Glomerular endothelial cell (primary cell): ENCODE data around the gene UFD1. TPM values are rescaled to one million over a fixed set of nuclear protein-coding genes. Genes with fewer than 3 reads are reported as not detected.

Experiments
- DNase-seq: peaks from one replicate; pipeline ENCODE4 v3.0.0-alpha.2; 2011; ENCODE audit warnings: low read depth, low spot score; ENCODE audit errors: extremely low read depth
- total RNA-seq: library from RNA; depleted of rRNA; stranded (reverse); fragments of >200 nt; gene quantifications from 2 replicates; pipeline ENCODE4 v1.2.3, GENCODE V29; 2015

The UFD1 gene
- total RNA-seq, 1 donor from 2014 or later: 81.9 TPM

DNA sequence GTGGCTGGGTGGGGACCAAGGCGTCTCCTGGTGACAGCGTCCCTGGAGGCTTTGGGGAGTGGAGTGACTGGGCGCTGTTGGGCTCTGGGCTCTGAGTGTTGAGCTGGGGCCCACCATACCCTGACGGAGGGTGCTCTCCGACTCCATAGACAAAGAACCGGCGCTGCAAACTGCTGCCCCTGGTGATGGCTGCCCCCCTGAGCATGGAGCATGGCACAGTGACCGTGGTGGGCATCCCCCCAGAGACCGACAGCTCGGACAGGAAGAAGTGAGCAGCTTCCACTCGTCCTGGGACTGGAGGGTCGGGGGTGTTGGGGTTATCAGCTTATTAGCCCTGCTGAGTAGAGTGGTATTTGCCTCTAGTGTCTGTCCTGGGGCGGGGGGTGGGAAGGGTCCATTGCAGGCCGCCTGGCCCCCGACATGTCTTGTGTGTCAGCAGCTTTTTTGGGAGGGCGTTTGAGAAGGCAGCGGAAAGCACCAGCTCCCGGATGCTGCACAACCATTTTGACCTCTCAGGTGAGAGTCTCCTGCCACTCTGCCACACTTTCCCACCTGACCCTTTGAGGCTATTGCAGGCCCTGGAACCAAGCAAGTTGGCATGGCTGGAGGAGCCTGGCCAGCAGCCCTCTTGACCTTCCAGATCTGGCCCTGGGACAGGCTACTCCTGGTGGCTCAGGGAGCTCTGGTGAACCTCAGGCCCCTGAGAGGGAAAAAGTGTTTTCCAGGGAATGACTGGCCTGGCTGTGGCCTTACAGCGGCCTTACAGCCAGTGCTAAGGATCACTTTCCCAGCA lies 37.6 kb upstream of the UFD1 start:
- no peak for DNase-seq

DNA sequence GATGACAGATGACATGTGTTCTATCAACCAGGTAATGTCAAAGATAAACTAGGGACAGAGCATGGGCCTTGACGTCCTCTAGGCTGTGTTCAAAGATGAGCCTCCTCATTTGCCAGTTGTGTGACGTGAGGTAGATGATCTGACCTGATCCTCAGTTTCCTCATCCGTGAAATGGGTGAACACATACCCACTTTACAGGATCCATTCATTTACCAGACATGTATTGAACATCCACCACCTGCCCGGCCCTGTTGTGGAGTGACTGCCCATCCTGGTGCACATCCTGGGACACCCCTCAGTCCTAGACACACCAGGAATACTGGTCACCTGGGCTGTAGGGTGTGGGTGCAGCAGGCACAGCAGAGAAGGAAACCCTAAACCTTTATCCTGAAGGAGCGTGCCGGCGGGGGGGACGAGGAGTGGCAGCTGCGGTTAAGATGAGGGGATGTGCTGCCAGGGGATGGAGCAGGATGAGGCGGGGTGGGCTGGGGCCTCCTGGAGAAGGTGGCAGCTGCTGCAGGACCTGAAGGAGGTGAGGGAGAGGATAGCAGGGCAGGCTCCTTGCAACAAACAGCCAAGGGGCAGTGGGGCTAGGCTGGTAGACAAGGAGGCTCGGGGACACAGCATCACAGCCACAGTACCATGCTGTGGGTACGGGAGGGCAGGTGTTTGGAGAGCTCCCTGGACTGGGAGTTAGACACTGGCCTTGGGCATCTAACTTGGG lies 36.8 kb upstream of the UFD1 start:
- no peak for DNase-seq

DNA sequence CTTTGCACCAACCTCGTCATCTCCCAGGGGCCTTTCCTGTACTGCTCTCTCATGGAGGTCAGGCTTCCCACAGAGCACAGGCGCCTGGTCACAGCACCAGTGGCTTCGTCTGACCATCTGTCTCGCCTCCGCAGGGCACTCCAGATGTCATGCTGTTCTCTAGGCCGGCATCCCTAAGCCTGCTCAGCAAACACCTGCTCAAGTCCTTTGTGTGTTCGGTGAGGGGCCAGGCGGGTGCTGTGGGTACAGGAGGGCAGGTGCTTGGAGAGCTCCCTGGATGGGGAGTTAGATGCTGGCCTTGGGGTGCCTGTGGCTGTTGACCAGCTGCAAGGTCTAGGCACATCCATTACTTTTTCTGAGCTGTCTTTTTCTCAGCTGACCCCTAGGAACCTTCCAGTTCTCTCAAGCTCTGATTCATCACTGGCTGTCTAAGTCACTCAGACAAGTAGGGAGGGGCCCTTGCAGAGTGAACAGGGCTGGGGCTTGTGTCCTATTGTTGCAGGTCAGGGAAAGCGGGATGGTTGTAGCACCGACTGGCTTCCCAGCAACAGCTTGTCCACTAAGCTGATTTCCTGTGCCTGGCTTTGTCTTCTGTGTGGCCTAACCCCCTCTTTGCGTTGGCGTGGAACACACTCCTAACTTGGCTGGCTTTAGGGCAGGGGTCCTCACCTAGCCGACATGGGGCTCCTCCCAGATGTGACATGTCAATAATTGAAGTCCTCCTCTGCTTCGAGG lies 36.0 kb upstream of the UFD1 start:
- no peak for DNase-seq

DNA sequence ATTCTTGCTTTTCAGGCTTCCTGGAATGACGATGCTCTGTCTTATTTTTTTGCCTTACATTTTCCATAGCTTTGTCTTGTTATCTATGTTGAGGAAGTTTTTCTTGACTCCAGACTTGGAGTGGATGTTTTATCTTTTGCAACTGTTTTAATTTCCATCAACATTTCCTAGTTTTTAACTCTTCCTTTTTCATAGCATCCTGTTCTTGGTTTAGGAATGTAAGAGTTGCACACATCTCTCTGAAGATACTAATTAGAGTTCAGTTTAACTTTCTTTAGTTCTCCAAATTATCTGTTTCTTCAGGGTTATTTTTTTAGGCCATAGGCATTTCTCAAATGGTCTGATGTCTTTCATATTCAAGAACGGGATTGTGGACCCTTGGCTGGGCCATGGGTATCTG lies 34.8 kb upstream of the UFD1 start:
- DNase-seq: no peak

DNA sequence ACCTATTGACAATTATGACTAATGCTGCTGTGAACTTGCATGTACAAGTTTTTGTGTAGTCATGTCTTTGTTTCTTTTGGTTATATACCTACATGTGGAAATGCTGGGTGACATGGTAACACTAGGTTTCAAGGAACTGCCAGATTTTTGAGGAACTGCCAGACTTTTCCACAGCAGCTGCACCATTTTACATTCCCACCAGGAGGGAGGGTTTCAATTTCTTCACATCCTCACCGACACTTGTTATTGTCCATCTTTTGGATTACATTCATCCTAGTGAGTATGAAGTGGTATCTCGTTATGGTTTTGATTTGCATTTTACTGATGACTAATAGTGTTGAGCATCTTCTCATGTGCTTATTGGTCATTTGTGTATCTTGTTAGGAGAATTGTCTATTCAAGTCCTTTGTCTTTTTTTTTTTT lies 31.9 kb upstream of the UFD1 start:
- DNase-seq: no peak

DNA sequence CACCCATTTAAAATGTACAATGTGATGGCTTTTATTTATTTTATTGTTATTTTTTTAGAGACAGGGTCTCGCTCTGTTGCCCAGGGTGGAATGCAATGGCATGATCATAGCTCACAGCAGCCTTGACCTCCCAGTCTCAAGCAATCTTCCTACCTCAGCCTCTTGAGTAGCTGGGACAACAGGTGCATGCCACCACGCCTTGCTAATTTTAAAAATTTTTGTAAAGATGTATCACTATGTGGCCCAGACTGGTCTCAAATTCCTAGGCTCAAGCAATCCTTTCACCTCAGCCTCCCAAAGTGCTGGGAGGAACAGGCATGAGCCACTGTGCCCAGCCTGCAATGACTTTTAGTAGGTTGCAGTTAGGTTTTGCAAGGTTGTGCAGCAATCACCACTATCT lies 30.9 kb upstream of the UFD1 start:
- DNase-seq: no peak

DNA sequence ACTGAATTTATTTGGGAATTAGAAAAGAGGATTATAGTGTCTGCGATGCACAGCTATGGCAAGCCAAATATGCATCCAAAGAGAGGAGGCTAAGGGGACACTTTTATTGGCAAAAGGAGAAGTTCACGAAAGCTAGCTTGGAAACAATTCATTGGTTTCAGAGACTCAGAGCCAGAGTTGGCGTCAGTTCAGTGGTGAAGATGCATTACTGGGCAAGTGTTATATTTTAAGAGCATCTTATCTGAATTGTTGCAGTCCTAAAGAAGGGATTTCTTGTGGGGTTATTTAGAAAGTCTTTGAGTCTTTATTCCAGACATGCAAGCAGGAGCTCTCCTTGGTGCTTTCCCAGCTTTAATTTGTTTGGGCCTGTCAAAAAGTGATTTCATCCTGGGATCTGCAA lies 30.2 kb upstream of the UFD1 start:
- no peak for DNase-seq

DNA sequence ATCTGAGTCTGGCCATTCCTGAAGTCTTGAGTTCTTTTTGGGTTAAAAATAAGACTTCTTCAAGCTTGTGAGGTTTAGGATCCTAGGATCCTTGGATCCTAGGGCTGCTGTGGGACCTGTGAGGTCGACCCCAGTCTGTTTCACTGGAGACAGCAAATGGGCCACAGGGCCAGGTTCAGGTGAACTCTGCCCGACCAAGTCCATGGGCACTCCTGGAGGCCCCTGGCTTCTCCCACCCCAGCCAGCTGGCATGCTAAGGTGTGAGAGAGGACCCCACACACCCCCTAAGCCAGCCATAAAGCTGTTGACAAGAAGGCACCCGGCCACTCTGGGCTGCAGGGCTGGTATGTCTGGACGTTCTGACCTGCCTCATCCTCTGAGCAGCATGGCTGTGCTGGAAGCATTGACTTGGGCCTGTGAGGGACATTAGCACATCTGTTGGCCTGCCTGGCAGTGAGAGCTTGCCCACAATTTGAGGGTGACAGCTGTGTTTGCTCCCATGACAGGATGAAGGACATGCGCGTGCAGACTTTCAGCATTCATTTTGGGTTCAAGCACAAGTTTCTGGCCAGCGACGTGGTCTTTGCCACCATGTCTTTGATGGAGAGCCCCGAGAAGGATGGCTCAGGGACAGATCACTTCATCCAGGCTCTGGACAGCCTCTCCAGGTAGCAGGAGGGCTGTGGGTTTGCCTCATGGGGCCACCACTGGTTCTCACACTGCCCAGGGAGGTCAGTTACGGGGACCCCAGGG lies 29.2 kb upstream of the UFD1 start:
- DNase-seq: no peak

DNA sequence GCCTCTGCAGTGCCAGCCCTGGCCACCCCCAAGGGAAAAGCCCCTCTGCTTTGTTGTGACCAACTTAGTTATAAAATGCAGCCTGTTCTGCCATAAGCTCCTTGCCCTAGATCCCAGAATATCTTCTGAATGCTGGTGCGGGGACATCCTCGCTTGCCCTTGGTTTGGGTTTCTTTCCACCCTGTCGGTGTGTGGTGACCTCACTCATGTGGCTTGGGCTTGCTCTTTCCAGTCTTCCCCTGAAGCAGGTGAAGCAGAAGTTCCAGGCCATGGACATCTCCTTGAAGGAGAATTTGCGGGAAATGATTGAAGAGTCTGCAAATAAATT lies 28.5 kb upstream of the UFD1 start:
- no peak for DNase-seq

DNA sequence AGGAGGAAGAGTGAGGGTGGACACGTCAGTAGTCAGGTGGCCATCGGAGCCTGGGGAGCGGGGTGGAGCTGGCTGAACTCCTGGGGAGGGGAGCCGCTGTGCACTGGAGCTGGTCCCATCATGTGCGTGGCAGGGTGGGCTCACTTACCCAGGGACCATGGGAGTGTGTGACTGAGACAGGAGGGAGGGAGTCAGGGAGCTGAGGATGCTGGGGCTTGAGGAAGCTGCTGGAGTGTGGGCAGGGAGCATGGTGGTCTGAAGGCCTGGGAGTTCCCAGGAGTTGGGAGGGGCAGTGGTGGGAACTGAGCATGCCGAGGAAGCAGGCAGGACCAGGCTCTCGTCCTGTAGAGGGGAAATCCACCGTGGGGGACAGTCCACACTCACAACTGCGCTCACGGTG lies 27.2 kb upstream of the UFD1 start:
- DNase-seq: no peak

DNA sequence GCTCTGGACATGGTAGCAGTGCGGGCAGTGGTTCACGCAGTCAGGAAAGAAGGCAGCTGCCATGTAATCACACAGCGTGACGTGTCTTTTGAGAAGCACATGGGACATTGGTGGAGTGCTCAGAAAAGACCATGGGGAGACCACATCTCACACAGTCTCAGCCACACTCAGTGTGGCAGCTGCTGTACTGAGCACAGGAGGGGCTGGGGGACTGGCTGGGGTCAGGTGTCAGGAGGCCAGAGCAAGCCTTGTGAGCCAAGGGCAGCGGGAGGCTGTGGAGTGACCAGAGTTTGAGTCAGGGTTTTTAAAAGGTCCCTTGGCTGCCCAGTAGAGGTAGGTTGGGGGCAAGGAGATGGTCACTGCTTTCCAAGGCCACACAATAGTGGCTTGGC lies 26.7 kb upstream of the UFD1 start:
- DNase-seq: no peak

DNA sequence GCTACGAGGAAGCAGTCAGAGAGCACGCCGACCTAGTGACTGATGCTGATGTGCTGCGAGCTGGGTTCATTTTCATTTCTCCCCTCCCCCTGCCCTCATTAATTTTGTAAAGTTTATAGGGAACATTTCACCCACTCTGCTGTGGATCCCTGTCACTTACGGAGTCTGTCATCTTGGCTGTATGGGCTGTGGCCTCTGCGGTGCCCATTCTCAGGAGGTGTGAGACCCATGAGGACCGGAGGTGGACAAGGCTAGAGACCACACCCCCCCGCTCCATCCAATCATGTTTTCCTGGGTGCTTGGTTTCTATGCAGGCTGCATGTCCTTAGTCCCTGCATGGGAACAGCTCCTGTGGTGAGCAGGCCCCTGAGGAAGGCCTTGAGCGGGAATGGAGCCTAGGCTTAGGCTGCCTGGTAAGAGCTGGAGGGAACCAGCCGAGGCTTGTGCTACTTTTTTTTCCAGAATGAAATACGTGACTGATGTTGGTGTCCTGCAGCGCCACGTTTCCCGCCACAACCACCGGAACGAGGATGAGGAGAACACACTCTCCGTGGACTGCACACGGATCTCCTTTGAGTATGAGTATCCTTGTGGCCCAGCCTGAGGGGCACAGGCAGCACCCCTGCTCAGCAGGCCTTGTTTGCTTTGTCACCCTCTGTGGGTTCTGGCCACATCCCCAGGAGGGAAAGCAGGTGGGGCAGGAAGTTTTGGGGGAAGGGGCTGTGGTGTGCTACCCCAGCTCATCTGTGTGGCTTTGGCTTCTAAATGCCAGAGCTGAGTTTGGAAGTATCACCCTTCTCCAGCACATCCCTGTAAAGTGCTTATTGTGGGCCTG lies 26.1 kb upstream of the UFD1 start:
- no peak for DNase-seq

DNA sequence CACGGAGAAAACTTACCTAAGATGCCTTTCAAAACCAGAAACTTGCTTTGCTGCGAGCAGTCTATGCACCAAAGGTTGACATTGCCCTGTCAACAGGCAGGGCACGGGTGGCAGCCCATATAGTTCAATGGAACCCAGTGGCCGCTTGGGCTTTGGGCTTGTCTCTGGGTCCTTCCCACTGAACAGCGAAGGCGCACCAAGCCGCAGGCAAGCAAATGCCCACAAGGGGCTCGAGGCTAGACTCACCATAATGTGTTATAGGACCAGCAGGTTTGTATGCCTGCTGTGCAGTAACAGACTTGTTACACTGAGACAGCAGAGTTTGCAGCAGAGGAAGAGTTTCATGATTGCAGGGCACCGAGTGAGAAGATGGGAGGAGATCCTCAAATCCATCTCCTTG lies 24.9 kb upstream of the UFD1 start:
- DNase-seq: no peak

DNA sequence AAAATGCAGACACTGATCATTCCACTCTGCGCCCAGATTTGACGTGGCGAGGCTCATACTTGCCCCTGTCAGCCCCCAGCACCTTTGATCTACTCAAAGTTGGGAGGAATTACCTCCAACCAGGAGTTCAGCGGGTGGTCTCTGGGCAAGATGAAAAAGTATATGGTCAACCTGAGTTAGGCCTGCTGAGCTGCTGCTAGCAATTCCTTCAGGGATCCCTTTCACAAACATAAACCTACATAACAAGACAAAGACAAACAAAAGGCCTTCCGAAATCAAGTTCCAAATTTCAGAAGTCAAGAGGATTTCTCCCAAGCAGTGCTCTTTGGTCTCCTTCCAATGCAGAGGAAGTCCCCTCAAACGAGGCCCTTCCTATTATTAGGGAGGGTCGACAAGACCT lies 24.4 kb upstream of the UFD1 start:
- DNase-seq: no peak

DNA sequence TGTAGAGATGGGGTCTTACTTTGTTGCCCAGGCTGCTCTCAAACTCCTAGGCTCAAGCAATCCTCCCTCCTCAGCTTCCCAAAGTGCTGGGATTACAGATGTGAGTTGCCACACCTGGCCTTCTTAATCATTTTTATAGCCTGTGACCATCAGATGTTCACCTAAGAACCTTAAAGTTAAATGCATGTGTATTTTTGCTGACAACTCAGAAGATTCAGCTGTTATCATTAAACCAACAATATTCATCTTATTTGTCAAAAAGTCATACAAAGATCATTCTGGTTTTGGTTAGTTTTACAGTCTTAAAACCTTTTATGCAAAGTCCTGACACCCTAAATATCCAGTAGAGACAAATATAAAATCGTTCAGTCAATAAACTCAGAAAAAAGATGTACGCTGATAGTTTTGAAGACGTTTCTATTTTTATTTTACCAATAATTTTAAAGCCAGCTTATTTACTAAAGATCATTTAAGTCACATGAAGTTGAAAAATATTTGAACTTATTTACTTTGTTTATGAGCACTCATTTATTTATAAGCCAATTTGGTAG lies 23.0 kb upstream of the UFD1 start:
- no peak for DNase-seq

DNA sequence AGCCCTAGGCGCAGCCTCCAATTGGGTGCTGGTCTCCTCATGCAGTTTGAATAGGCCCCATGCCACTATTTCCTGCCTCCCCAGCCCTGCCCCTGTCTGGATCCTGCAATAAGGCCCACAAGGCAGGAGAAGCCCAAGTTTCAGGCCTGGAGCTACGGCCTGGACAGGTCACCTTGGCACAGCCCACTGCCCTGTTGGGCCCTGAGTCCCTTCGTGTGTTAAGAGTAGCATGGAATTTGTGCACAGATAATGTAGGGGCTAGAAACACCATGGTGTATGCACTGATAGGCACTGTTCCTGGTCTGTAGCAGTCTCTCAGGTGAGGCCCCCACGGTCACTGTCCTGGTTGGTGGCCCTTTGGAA lies 20.9 kb upstream of the UFD1 start:
- DNase-seq: no peak

DNA sequence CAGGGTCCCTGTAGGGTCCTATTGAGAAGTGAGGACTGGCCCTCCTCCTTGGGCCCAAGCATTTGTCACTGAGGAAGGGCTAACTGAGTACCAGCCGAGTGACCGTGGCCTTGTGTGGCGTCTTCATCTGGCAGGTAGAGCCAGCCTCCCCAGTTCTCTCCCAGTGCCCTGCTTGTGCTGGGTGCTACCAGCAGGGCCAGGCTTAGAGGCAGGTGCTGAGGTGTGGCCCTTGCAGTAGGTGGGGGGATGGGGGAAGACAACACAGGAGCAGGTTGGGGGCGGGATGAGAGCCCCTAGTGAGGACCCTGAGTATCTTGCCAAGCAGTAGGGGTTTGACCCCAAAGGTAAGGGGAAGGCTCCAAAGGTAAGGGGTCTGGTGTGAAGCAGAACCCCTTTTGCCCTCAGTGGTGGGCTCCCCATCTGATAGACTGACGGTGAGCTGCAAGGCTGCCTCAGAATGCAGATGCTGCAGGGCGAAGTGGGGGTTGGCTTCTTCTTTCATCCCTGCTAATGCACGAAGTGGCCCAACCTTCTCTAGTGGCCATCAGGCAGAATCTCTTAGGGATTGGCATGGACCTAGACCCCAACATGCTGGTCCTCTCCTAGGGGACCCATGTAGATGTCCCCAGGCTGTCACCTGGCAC lies 20.4 kb upstream of the UFD1 start:
- DNase-seq: no peak

DNA sequence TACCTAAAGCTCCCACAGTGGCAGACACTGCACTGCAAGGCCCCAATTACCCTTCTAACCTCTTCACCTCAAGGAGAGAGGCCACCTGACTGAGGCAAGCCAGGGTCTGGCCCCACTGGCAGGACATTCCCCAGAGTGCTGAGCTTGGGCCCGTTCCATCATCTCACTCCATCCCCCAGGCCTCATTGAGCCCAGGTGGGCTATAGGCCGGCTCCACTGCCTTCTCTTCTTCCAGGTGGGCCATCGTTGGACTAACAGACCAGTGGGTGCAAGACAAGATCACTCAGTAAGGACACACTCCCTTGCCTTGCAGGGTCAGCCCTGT lies 19.8 kb upstream of the UFD1 start:
- DNase-seq: no peak

DNA sequence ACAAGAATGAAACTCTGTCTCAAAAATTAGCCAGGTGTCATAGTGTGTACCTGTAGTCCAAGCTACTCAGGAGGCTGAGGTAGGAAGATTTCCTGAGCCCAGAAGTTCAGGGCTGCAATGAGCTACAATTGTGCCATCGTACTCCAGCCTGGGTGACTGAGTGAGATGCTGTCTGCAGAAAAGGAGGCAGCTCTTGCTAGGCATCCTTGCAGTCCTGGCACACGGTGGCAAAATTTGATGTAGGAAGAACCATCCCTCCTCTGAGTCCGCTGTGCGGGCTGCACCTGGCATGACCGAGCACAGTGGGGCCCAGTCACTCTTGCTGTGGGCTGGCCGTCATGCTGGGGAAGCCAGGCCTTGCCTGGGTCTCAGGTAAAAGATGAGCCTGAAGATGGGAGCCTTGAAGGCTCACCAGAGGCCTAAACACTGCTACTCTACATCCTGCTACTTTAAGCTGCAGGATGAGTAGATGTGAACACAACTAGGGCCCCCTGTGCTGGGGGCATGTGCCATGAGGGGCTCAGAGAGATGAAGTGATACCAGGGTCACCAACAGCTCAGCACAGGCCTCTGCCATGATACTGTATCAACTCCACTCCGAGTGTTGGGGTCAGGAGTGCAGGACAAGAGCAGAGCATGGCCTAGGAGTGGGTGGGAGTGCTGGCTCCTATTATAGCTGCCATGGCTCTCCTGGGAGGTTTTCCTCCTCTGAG lies 19.3 kb upstream of the UFD1 start:
- no peak for DNase-seq
